Adrenal gland (tissue), 12 donors: ENCODE data around the gene CDV3. TPM values are rescaled to one million over a fixed set of nuclear protein-coding genes. Genes with fewer than 3 reads are reported as not detected.

Source experiments
- DNase-seq, 7 donors: peaks; one replicate each; pipeline ENCODE4 v3.0.0-alpha.2; 2019 to 2020
- H3K27ac ChIP-seq, 5 donors: fragments of 200-600 bp; sonication (generic) in 4 of 5; 1 replicate in 3 of 5; 2 replicates in 2 of 5; pipeline versions ENCODE4 v1.5.1 to v1.8.0; 2016 to 2020; ENCODE audit warnings: mild to moderate bottlenecking in 1 of 5
- H3K27me3 ChIP-seq: fragments of 200-600 bp; 2 replicates; pipeline ENCODE4 v1.8.0; 2021
- H3K36me3 ChIP-seq, 2 donors: fragments of 200-600 bp; replicated peaks in 1 of 2; 1 replicate in 1 of 2; 2 replicates in 1 of 2; pipeline versions ENCODE4 v1.5.1 to v1.8.0; 2018 to 2022
- H3K4me1 ChIP-seq, 2 donors: fragments of 200-600 bp; replicated peaks in 1 of 2; 1 replicate in 1 of 2; 2 replicates in 1 of 2; pipeline versions ENCODE4 v1.5.1 to v1.8.0; 2018 to 2021
- H3K4me3 ChIP-seq, 4 donors: fragments of 200-600 bp; sonication (generic) in 3 of 4; one replicate each; pipeline ENCODE4 v1.5.1; 2016 to 2018
- H3K9me3 ChIP-seq, 3 donors: fragments of 200-600 bp; sonication (generic) in 1 of 3; replicated peaks in 1 of 3; 1 replicate in 2 of 3; 2 replicates in 1 of 3; pipeline versions ENCODE4 v1.5.1 to v1.8.0; 2016 to 2021
- CTCF ChIP-seq, 6 experiments: fragments of 450-650 bp in 4 of 6; fragments of 200-600 bp in 2 of 6; sonication (generic) in 1 of 6; IDR thresholded peaks; 1 replicate in 5 of 6; 2 replicates in 1 of 6; pipeline versions ENCODE4 v1.5.1 to v1.8.0; 2016 to 2021; ENCODE audit warnings: antibody characterized with exemption in 6 of 6, mild to moderate bottlenecking in 2 of 6, moderate library complexity in 1 of 6
- POLR2A ChIP-seq, 2 donors: fragments of 450-650 bp; IDR thresholded peaks; one replicate each; pipeline ENCODE4 v1.6.1; 2017; ENCODE audit warnings: antibody characterized with exemption in 2 of 2, mild to moderate bottlenecking in 2 of 2, moderate library complexity in 1 of 2
- WGBS, 4 donors: extraction: QIAGEN DNeasy Blood & Tissue Kit in 2 of 4; methylation state at CpG; one replicate each; pipeline versions ENCODE4 v1.1.5 to v1.1.7; 2013 to 2017; 5-methylcytosine and 5-hydroxymethylcytosine counted together
- intact Hi-C, 2 donors: fragments of 100-400 bp; cut with DNase I; formaldehyde crosslinking; loops; one replicate each; pipeline versions ENCODE4 v1.14.1 to v1.15.0; 2022 to 2023
- polyA plus RNA-seq, 3 donors: library from polyadenylated mRNA; stranded (reverse); fragments of 200-250 nt in 2 of 3; fragments of 350-450 nt in 1 of 3; fragmentation: Illumina TruSeq in 1 of 3; extraction: RNeasy Lipid Tissue Mini Kit (QIAGEN cat#74804) in 1 of 3; gene quantifications; one replicate each; pipeline ENCODE4 v1.2.3, GENCODE V29; 2013 to 2014
- total RNA-seq, 9 donors: library from RNA; depleted of rRNA in 4 of 9; stranded (reverse); fragments of >200 nt in 4 of 9; fragments of 120-200 nt in 1 of 9; fragmentation: NEBNext Ultra II Directional in 1 of 9; extraction: Animal tissue kit (Norgen Biotek cat#: 25700) in 1 of 9; gene quantifications; one replicate each; pipeline versions ENCODE4 v1.1.0 to v1.2.4, GENCODE V29; 2013 to 2023
- donor health status: healthy with polysubstance abuse.
- donor health status: Bipolar disorder and iron deficiency.
- donor health status: DM: yes; HTN: yes; CAD: no.
- donor health status: DM: no; HTN: no; CAD: no.
- donor health status: DM: no; HTN: no; CAD: no.
- donor health status: DM: yes; HTN: yes; CAD: no.

CDV3 gene
- total and polyA plus RNA-seq, 12 donors: 30.8 to 309 (median 124) TPM

- TF ChIP-seq POLR2A (IDR thresholded peaks at IDR 0.05) (no peak), CTCF (IDR thresholded peaks at IDR 0.05) (no peak)
- Histone ChIP-seq H3K27me3 (no peaks in the 10 kb centered on the region), H3K9me3 (no peaks in the 10 kb centered on the region), H3K36me3 (peaks cover 0 to 6% of the 10 kb centered on the region in 2 donors), H3K4me3 (peak overlapping the region in 2 of 4 donors; percentile 35 to 48), H3K27ac (peak overlapping the region; percentile 61 to 95 (median 89)), H3K4me1 (peaks cover 25 to 40% of the 10 kb centered on the region in 2 donors)
- intact Hi-C loops: no loop called here
- DNase-seq: peak in 1 of 7 donors; percentile 22
- WGBS, 4 donors: 73 to 84% (median 77%) methylated on average over 19 of the region's 19 CpGs
Measured at GRCh38 chr3:133572158-133573053, 1.1 kb upstream of the CDV3 start.

- no peaks in the 10 kb centered on the region for H3K9me3 ChIP-seq
- H3K4me1 ChIP-seq: peaks cover 32 to 47% of the 10 kb centered on the region in 2 donors
- peak overlapping the region in 2 of 4 donors; percentile 45 to 88 for H3K4me3 ChIP-seq
- H3K27me3 ChIP-seq: no peaks in the 10 kb centered on the region
- WGBS, 4 donors: 0% methylated on average over 17 to 33 of the region's 33 CpGs
- DNase-seq: peak; percentile 100
- intact Hi-C loops: no loop called here
- peaks cover 0 to 13% of the 10 kb centered on the region in 2 donors for H3K36me3 ChIP-seq
- TF ChIP-seq POLR2A (IDR thresholded peaks at IDR 0.05) (peak in 1 of 2 donors; percentile 57), CTCF (IDR thresholded peaks at IDR 0.05) (peak in 1 of 6 experiments; percentile 38)
- H3K27ac ChIP-seq: peak overlapping the region; percentile 68 to 100 (median 98)
Measured at GRCh38 chr3:133573054-133573628, 345 bp upstream of the CDV3 start.

GRCh38 chr3:133574260-133574881, 885 bp downstream of the CDV3 start:
- H3K9me3 ChIP-seq: no peaks in the 10 kb centered on the region
- H3K4me1 ChIP-seq: peaks cover 34 to 51% of the 10 kb centered on the region in 2 donors
- peak overlapping the region; percentile 50 to 100 (median 98) for H3K27ac ChIP-seq
- intact Hi-C loops: no loop called here
- WGBS, 4 donors: 0% methylated on average over 9 to 54 of the region's 54 CpGs
- peaks cover 0 to 17% of the 10 kb centered on the region in 2 donors for H3K36me3 ChIP-seq
- DNase-seq: peak; percentile 72 to 83 (median 78)
- TF ChIP-seq POLR2A (IDR thresholded peaks at IDR 0.05): peak; percentile 63 to 88
- no peak for TF ChIP-seq CTCF (IDR thresholded peaks at IDR 0.05)
- H3K4me3 ChIP-seq: peak overlapping the region; percentile 13 to 88 (median 60)
- no peaks in the 10 kb centered on the region for H3K27me3 ChIP-seq

- TF ChIP-seq POLR2A (IDR thresholded peaks at IDR 0.05) (no peak), CTCF (IDR thresholded peaks at IDR 0.05) (no peak)
- H3K4me1 ChIP-seq: peaks cover 34 to 51% of the 10 kb centered on the region in 2 donors
- no peaks in the 10 kb centered on the region for H3K27me3 ChIP-seq
- peak overlapping the region; percentile 50 to 100 (median 98) for H3K27ac ChIP-seq
- H3K36me3 ChIP-seq: peaks cover 0 to 17% of the 10 kb centered on the region in 2 donors
- intact Hi-C loops: no loop called here
- DNase-seq: no peak
- peak overlapping the region; percentile 13 to 88 (median 60) for H3K4me3 ChIP-seq
- H3K9me3 ChIP-seq: no peaks in the 10 kb centered on the region
- 25 to 37% (median 31%) methylated on average over 4 of the region's 4 CpGs for WGBS, 4 donors
Measured at GRCh38 chr3:133575086-133575485, 1.6 kb downstream of the CDV3 start.
